DMS 273 treated with DMSO at 0.1 percent for 48 hours (cell line): ENCODE results near the gene SLC4A8.
"Not testable (repeated sequence)": the region's sequence is repeated elsewhere in the genome, so short reads cannot be mapped to it uniquely, and the experiment has no call there.

Source experiments
- DNase-seq: peaks from one replicate; lab custom pipeline; 2025; lab: John Stamatoyannopoulos, UW

Gene SLC4A8

GRCh38 chr12:51429700-51430099 is 5.1 kb downstream of the SLC4A8 start:
- DNase-seq, result no peak

- DNase-seq, result no peak
Observed at GRCh38 chr12:51430196-51430895, 5.7 kb downstream of the SLC4A8 start.

- DNase-seq, result no peak
Observed at GRCh38 chr12:51432921-51433320, 8.3 kb downstream of the SLC4A8 start.

GRCh38 chr12:51434305-51434704 is 9.7 kb downstream of the SLC4A8 start:
- no peak for DNase-seq

GRCh38 chr12:51437431-51437830 is 12.8 kb downstream of the SLC4A8 start:
- DNase-seq, result no peak

- no peak for DNase-seq
Observed at GRCh38 chr12:51439330-51439729, 14.7 kb downstream of the SLC4A8 start.

- no peak for DNase-seq
Observed at GRCh38 chr12:51441583-51441982, 17.0 kb downstream of the SLC4A8 start.

GRCh38 chr12:51442324-51442723 is 17.7 kb downstream of the SLC4A8 start:
- DNase-seq, result no peak

GRCh38 chr12:51443573-51443972 is 18.9 kb downstream of the SLC4A8 start:
- DNase-seq, result no peak

- no peak for DNase-seq
Observed at GRCh38 chr12:51448618-51449256, 24.1 kb downstream of the SLC4A8 start.

GRCh38 chr12:51449580-51450246 is 25.1 kb downstream of the SLC4A8 start:
- no peak for DNase-seq

- no peak for DNase-seq
Observed at GRCh38 chr12:51450333-51450732, 25.7 kb downstream of the SLC4A8 start.

- no peak for DNase-seq
Observed at GRCh38 chr12:51450806-51451205, 26.2 kb downstream of the SLC4A8 start.

- DNase-seq, result not testable (repeated sequence)
Observed at GRCh38 chr12:51454016-51454415, 29.4 kb downstream of the SLC4A8 start.

- not testable (repeated sequence) for DNase-seq
Observed at GRCh38 chr12:51455050-51455449, 30.4 kb downstream of the SLC4A8 start.

GRCh38 chr12:51458635-51459034 is 34.0 kb downstream of the SLC4A8 start:
- no peak for DNase-seq

- DNase-seq, result no peak
Observed at GRCh38 chr12:51460519-51460918, 35.9 kb downstream of the SLC4A8 start.

- no peak for DNase-seq
Observed at GRCh38 chr12:51465491-51465890, 40.9 kb downstream of the SLC4A8 start.

- DNase-seq, result no peak
Observed at GRCh38 chr12:51470116-51470515, 45.5 kb downstream of the SLC4A8 start.

GRCh38 chr12:51471111-51471864 is 46.7 kb downstream of the SLC4A8 start:
- DNase-seq, result no peak

- DNase-seq, result no peak
Observed at GRCh38 chr12:51472984-51473383, 48.4 kb downstream of the SLC4A8 start.

GRCh38 chr12:51473947-51474346 is 49.3 kb downstream of the SLC4A8 start:
- DNase-seq, result no peak

GRCh38 chr12:51475543-51475942 is 50.9 kb downstream of the SLC4A8 start:
- no peak for DNase-seq
